OCI-LY7 (cell line): ENCODE data around the gene C1orf50.

Experiments used
- CTCF ChIP-seq: fragments of 200-600 bp; sonication (generic); conservative IDR thresholded peaks from 2 replicates; pipeline ENCODE4 v1.5.1; 2014; ENCODE audit warnings: mild to moderate bottlenecking, antibody characterized with exemption, low read length, moderate library complexity, mixed read lengths
- EZH2phosphoT487 ChIP-seq: fragments of 200-600 bp; sonication (generic); IDR thresholded peaks from 2 replicates; pipeline ENCODE4 v1.6.1; 2018; ENCODE audit warnings: low read depth, borderline replicate concordance, mild to moderate bottlenecking, mixed run types, antibody characterized with exemption, low read length, moderate library complexity, mixed read lengths

- TF ChIP-seq CTCF: no peak
- TF ChIP-seq EZH2phosphoT487: no peak
Measured at GRCh38 chr1:42750041-42750440, 17.0 kb upstream of the C1orf50 start.
